SK-N-MC (cell line): ENCODE data around the gene PDE4D.

ENCODE experiments used
- EZH2 ChIP-seq: fragments of 200-600 bp; sonication (generic); IDR thresholded peaks from one replicate; pipeline ENCODE4 v1.6.1; 2017; ENCODE audit warnings: antibody characterized with exemption
- POLR2AphosphoS5 ChIP-seq: IDR thresholded peaks from 2 replicates; pipeline ENCODE4 v1.6.1; 2012; ENCODE audit warnings: mild to moderate bottlenecking, low read depth, low read length, borderline replicate concordance

GRCh38 chr5:59416451-59416850 is 477.1 kb downstream of the PDE4D start:
- TF ChIP-seq EZH2, result no peak
- TF ChIP-seq POLR2AphosphoS5, result no peak
